A673 (cell line): Measurements from ENCODE around the gene EIF3K.

ENCODE experiments used
- CTCF ChIP-seq: fragments of 300-800, 200-600 bp; sonication (generic); conservative IDR thresholded peaks from 2 replicates; pipeline ENCODE4 v1.5.1; 2017; ENCODE audit warnings: low read depth, mild to moderate bottlenecking, antibody characterized with exemption, low read length, moderate library complexity, mixed read lengths
- EZH2 ChIP-seq: fragments of 200-600 bp; sonication (generic); IDR thresholded peaks from 2 replicates; pipeline ENCODE4 v1.6.1; 2017; ENCODE audit warnings: borderline replicate concordance, low read depth, mild to moderate bottlenecking, mixed read lengths, antibody characterized with exemption, low read length; ENCODE audit not compliant: poor library complexity, severe bottlenecking

GRCh38 chr19:38653028-38653571, 34.1 kb downstream of the EIF3K start:
- TF ChIP-seq CTCF (no peak), EZH2 (no peak)
